SK-N-SH treated with all-trans-retinoic acid at 6 μM for 48 hours (cell line): ENCODE data around the gene KRT82.

Source experiments
- SNAI2 ChIP-seq: fragments of 250-450 bp; sonication (Bioruptor Pico); IDR thresholded peaks from 2 replicates; pipeline ENCODE4 v1.5.0; 2020; ENCODE audit warnings: mild to moderate bottlenecking, moderate library complexity
- ZNF565 ChIP-seq: fragments of 450-650 bp; formaldehyde crosslinking; conservative IDR thresholded peaks from 2 replicates; pipeline ENCODE4 v1.5.0; 2020; ENCODE audit warnings: low read depth, mild to moderate bottlenecking, moderate library complexity
- TF ChIP-seq, protein P1 (sequence below): fragments of 250-450 bp; sonication (Bioruptor Pico); IDR thresholded peaks from 2 replicates; pipeline ENCODE4 v1.5.0; 2020; ENCODE audit warnings: mild to moderate bottlenecking, moderate library complexity
- TF ChIP-seq, protein P2 (sequence below): fragments of 250-450 bp; sonication (Bioruptor Pico); IDR thresholded peaks from 2 replicates; pipeline ENCODE4 v1.8.0; 2020; ENCODE audit warnings: mild to moderate bottlenecking, moderate library complexity, borderline replicate concordance

- TF ChIP-seq, protein P1, sequence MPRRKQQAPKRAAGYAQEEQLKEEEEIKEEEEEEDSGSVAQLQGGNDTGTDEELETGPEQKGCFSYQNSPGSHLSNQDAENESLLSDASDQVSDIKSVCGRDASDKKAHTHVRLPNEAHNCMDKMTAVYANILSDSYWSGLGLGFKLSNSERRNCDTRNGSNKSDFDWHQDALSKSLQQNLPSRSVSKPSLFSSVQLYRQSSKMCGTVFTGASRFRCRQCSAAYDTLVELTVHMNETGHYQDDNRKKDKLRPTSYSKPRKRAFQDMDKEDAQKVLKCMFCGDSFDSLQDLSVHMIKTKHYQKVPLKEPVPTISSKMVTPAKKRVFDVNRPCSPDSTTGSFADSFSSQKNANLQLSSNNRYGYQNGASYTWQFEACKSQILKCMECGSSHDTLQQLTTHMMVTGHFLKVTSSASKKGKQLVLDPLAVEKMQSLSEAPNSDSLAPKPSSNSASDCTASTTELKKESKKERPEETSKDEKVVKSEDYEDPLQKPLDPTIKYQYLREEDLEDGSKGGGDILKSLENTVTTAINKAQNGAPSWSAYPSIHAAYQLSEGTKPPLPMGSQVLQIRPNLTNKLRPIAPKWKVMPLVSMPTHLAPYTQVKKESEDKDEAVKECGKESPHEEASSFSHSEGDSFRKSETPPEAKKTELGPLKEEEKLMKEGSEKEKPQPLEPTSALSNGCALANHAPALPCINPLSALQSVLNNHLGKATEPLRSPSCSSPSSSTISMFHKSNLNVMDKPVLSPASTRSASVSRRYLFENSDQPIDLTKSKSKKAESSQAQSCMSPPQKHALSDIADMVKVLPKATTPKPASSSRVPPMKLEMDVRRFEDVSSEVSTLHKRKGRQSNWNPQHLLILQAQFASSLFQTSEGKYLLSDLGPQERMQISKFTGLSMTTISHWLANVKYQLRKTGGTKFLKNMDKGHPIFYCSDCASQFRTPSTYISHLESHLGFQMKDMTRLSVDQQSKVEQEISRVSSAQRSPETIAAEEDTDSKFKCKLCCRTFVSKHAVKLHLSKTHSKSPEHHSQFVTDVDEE: no peak
- TF ChIP-seq ZNF565: no peak
- TF ChIP-seq, protein P2, sequence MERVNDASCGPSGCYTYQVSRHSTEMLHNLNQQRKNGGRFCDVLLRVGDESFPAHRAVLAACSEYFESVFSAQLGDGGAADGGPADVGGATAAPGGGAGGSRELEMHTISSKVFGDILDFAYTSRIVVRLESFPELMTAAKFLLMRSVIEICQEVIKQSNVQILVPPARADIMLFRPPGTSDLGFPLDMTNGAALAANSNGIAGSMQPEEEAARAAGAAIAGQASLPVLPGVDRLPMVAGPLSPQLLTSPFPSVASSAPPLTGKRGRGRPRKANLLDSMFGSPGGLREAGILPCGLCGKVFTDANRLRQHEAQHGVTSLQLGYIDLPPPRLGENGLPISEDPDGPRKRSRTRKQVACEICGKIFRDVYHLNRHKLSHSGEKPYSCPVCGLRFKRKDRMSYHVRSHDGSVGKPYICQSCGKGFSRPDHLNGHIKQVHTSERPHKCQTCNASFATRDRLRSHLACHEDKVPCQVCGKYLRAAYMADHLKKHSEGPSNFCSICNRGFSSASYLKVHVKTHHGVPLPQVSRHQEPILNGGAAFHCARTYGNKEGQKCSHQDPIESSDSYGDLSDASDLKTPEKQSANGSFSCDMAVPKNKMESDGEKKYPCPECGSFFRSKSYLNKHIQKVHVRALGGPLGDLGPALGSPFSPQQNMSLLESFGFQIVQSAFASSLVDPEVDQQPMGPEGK: no peak
- no peak for TF ChIP-seq SNAI2 (CRISPR knock-in tag)
These were observed 59.1 kb downstream of the KRT82 start for GRCh38 chr12:52347016-52347415.
